Fibroblast of mammary gland (primary cell): ENCODE measurements around the gene NSD1.
A peak's percentile ranks its signal among the peaks of the same experiment; 100 is the strongest.

Source experiments
- DNase-seq: peaks from one replicate; pipeline ENCODE4 v3.0.0-alpha.2; 2010; ENCODE audit warnings: low read depth
- H3K4me3 ChIP-seq: 2 replicates; pipeline ENCODE4 v1.5.1; 2011; ENCODE audit warnings: low read depth, mild to moderate bottlenecking, low read length, moderate library complexity; ENCODE audit not compliant: control insufficient read depth
- TF ChIP-seq, protein P1 (sequence below): conservative IDR thresholded peaks from 2 replicates; pipeline ENCODE4 v1.5.1; 2011; ENCODE audit warnings: low read depth, low read length, inconsistent platforms; ENCODE audit not compliant: control insufficient read depth, insufficient read depth

Gene NSD1

GRCh38 chr5:177295924-177296323, 162.4 kb downstream of the NSD1 start:
- H3K4me3 ChIP-seq: no peak overlapping the region
- TF ChIP-seq, protein P1, sequence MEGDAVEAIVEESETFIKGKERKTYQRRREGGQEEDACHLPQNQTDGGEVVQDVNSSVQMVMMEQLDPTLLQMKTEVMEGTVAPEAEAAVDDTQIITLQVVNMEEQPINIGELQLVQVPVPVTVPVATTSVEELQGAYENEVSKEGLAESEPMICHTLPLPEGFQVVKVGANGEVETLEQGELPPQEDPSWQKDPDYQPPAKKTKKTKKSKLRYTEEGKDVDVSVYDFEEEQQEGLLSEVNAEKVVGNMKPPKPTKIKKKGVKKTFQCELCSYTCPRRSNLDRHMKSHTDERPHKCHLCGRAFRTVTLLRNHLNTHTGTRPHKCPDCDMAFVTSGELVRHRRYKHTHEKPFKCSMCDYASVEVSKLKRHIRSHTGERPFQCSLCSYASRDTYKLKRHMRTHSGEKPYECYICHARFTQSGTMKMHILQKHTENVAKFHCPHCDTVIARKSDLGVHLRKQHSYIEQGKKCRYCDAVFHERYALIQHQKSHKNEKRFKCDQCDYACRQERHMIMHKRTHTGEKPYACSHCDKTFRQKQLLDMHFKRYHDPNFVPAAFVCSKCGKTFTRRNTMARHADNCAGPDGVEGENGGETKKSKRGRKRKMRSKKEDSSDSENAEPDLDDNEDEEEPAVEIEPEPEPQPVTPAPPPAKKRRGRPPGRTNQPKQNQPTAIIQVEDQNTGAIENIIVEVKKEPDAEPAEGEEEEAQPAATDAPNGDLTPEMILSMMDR: no peak
- DNase-seq: no peak

DNA sequence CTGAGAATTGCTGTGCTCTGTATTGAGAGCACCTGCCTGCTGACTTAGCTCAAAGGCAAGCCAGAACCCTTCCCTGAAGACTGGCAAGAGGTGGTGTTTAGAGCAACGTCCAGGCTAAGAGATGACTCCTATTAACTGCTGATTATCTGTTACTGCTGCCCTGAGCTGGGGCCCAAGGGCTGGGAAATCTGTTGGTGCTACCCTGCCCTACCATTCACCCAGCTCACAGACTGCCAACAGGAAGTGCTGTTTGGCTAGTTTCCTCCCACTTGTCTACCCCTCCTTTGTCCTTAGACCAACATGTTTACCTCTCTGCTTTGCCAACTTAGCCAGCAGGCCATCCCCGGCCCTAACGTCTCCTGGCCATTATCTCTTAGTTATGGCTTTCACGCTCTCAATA, 163.0 kb downstream of the NSD1 start:
- DNase-seq: no peak
- TF ChIP-seq, protein P1: no peak
- H3K4me3 ChIP-seq: no peak overlapping the region

DNA sequence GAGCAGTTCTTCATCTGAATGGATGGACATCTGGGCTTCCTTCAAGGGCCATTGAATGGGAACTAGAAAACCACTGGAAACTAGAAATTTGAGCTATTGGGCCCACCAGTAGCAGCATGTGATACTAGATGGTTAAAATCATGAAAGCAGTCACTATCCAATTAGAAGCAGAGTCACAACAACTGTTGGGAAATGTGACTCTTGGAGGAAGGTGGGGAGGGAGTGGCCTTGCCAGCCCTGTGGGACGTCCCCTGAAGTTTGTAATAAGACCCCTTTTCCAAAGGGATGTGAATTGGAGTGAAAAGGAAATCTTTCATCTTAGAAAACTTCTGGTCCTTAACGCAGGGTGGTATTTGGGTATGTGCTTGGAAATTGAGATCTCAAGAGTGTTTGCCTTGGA, 164.3 kb downstream of the NSD1 start:
- H3K4me3 ChIP-seq: no peak overlapping the region
- DNase-seq: no peak
- TF ChIP-seq, protein P1: no peak

DNA sequence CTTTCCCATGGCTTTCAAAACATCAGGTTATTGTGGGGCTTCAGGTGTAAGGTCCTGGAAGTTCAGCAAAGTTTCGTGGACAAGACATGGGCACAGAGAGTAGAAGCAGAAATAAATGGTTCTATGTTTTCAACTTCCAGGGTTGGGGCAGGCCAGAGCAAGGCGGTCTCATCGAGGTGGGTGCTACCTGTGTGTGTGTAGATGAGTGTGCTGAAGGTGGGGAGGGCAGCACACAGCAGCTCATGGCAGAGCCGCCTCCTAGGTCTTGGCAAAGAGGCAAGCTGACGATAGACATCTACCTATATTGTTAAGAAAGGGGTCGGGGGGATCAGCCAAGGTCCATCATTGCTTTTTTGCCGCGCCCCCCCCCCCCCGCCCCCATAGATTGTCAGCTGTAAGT, 166.1 kb downstream of the NSD1 start:
- H3K4me3 ChIP-seq: no peak overlapping the region
- TF ChIP-seq, protein P1: no peak
- DNase-seq: no peak

- no peak overlapping the region for H3K4me3 ChIP-seq
- DNase-seq: peak; percentile 69
- TF ChIP-seq, protein P1: peak; percentile 30
These were observed 166.8 kb downstream of the NSD1 start for GRCh38 chr5:177300236-177300880.

DNA sequence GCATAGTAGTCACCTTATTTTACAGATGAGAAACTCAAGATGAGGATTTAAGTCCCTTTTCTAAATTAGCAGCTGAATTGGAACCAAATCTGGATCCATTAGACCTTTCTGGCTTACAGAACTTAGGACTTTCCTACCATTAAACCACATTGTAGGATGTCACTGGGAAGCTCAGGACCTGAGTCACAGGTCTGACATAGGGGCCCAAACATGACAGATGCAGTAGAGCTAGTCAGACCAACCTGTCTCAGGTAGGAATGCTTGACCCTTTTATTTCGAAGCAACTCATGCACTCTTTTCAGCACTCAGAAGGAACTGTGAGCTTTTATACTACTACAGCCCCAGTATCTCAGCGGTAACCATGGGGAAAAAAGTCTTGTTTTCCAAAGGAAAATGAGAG, 167.4 kb downstream of the NSD1 start:
- no peak for DNase-seq
- TF ChIP-seq, protein P1: no peak
- H3K4me3 ChIP-seq: no peak overlapping the region
